CD4-positive, alpha-beta T cell treated with Interleukin-10 for 1 hour (primary cell): Measurements from ENCODE around the gene AP3D1.

Experiments
- DNase-seq: peaks from one replicate; pipeline ENCODE4 v3.0.0-alpha.2; 2020

Gene AP3D1

GRCh38 chr19:2180881-2181632 is 29.7 kb upstream of the AP3D1 start:
- no peak for DNase-seq

DNA sequence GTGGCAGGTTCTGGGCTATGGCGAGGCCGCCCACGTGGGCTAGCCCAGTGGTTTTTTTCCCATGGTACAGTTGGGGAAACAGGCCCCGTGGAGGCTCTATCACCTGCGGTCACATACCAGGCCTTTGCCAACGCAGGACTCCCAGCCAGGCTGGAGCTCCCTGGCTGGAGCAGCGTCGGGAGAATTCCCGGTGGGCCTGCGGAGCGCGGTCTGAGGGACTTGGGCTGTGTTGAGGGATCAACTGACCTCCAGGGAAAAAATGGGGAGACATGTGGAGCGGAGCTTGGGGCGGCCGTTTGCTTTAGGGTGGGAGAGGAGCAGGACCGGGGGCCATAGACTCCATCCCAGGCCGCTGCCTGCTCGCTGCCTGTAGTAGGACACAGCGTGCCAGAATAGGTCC is 28.7 kb upstream of the AP3D1 start:
- DNase-seq = no peak

DNA sequence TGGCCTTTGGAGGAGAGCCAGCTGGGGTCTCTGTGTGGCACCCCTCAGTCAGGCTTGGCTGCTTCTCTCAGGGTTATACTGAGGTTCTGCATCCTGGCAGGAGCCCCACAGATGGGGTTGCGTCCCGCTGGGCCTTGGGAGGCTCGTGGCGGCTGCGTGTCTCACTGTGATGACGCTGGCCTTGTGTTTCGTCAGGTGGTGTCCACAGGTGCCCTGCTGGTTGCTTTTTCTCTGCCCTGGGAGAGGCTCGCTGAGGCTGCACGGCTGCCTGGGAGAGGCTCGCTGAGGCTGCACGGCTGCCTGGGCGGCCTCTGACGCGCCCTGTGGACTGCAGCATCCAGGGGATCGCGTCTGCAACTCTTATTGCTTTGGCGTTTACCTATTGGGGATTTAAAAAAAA is 27.7 kb upstream of the AP3D1 start:
- no peak for DNase-seq

DNA sequence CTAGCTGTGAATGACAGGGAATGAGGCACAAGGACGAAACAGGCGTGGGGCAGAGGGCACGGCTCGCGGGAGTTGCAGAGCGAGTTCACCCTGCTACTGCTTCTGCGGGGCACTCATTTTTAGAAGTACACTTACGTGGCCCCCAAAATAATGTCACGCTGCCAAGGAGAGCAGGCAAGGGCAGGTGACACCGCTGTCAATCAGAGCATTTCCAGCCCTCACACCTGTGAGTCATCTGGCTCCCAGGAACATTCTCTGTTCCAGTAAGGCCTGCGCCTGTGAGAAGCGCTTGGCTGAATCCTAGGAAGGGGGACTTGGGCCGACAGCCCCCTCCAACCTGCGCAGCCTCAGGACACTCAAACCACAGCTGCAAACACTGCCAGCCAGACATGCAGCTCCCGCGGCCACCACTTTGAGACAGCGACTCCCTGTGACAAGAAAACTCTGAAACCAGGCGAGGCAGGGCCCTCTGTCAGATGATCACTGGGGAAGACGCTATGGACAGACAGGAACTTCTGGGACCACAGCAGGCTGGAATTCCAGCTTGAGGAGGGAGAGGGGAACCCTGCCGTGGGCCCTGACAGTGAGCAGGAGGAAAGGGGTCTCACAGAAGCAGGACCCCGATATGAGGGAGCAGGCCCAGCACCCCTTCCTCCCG is 25.1 kb upstream of the AP3D1 start:
- DNase-seq = no peak

DNA sequence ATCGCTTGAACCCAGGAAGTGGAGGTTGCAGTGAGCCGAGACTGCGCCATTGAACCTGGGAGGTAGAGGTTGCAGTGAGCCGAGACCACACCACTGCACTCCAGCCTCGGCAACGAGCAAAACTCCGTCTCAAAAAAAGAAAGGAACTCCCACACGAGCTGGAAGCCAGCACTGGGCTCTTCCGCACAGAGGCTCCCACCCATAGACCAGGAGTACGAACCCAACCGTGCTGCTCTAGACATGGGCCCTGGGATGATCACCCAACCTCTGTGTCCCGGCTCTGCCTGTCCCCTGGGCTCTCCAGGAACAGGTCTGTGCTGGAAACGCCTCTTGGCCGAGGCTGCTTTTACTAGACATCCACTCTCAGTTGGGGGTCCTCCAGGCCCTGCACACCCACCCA is 24.4 kb upstream of the AP3D1 start:
- DNase-seq = no peak

DNA sequence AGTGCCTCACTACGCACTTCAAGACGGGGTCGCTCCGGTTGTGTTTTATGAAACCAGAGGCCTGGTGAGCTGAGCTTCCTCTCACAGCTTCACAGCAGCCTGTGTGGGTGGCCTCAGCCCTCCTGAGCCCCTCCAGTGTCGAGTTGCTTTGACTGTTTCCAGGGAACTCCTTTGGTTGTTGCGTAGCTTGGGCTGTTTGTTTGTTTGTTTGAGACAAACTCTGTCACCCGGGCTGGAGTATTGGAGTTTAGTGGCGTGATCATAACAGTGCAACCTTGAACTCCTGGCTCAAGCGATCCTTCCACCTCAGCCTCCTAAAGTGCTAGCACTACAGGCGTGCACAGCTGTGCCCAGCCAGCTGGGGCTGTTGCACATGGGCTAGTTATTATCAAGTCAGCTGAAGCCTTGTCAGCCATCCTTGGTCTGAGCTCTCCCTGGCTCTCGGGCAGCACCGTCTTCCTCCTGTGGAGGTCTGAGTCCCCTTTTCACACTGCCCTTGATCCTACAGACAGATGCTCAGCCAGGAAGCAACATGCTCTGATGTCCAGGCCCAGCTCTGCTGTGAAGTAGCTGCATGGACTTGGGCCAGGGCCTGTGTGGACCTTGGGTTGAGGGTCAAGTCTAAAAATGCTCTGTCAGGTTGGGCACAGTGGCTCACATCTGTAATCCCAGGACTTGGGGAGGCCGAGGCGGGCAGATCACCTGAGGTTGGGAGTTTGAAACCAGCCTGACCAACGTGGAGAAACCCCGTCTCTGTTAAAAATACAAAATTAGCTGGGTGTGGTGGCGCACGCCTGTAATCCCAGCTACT is 22.6 kb upstream of the AP3D1 start:
- DNase-seq = no peak

GRCh38 chr19:2173388-2173766 is 22.0 kb upstream of the AP3D1 start:
- no peak for DNase-seq

DNA sequence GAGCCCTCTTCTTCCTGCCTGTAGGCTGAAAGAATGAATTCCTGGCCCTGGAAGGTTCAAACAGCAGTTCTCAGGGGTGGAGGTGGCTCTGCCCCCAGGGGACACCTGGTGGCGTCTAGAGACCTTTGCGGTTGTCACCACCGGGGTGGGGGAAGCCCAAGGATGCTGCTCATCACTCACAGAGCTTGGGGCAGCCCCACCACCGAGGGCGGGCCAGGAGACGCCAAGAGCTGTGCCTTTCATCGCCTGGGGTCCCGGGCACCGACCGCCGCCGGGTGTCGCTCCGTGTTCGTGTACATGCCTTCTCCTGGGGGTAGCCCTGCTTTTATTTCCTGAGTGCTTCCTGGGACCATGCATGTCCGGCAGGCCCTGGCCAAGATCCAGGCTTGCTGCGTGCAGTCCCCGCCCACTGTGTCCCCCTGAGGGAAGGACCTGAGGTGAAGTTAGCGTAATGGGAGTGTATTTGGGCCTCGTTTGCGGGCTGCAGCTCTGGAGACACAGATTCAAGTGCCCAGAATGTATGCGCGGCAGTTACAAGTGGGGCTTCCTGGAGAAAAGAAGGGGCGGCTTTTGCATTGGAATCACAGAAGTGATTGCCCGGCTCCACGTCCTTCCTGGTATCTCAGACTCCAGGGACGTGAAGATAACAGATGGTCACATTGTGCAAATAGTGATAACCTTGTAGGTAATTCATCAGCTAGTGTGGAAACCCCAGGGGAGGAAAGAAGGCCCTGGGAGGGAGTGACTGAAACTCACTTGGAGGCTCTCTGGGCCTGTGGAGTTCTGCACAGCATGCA is 20.2 kb upstream of the AP3D1 start:
- DNase-seq = peak; percentile 84

DNA sequence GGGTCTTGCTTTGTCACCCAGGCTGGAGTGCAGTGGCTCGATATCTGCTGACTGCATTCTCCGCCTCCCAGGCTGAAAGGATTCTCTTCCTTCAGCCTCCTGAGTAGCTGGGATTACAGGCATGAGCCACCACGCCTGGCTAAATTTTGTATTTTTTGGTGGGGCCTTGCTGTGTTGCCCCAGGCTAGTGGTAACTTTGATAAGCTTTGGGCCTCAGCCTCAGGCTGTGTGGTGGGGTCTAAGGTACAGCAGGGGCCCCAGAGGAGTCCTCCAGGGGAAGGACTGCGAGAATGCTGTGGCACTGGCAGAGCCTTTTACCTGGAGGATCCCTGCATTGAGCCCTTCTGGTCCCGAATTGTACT is 19.6 kb upstream of the AP3D1 start:
- DNase-seq = no peak

GRCh38 chr19:2170219-2170618 is 18.9 kb upstream of the AP3D1 start:
- DNase-seq = no peak

GRCh38 chr19:2168619-2169424 is 17.5 kb upstream of the AP3D1 start:
- DNase-seq = peak; percentile 74

DNA sequence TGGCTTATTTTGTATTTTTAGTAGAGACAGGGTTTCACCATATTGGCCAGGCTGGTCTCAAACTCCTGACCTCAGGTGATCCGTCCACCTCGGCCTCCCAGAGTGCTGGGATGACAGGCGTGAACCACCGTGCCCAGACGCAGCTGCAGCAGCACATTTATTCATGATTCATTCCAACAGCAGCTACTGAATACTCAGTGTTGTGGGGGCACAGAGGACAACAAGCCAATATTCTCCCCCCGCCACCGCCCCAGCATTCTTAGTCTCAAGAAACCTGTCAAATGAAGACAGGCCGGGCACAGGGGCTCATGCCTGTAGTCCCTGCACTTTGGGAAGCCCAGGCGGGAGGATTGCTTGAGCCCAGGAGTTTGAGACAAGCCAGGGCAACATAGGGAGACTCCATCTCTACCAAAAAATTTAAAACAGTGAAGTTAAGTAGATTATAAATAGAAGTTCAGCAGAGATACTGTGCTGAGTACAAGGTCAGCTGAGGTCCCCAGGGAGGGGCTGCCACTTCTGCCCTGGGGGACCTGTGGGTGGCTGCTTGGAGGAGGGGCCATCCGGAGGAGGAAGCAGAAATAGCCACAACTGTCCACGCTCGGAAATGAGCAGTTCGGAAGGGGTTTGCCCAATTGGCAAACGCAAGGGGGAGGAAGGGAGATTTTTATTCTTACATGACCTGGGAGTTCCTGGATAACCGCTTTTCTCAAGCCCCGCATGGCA is 16.7 kb upstream of the AP3D1 start:
- DNase-seq = peak; percentile 64

DNA sequence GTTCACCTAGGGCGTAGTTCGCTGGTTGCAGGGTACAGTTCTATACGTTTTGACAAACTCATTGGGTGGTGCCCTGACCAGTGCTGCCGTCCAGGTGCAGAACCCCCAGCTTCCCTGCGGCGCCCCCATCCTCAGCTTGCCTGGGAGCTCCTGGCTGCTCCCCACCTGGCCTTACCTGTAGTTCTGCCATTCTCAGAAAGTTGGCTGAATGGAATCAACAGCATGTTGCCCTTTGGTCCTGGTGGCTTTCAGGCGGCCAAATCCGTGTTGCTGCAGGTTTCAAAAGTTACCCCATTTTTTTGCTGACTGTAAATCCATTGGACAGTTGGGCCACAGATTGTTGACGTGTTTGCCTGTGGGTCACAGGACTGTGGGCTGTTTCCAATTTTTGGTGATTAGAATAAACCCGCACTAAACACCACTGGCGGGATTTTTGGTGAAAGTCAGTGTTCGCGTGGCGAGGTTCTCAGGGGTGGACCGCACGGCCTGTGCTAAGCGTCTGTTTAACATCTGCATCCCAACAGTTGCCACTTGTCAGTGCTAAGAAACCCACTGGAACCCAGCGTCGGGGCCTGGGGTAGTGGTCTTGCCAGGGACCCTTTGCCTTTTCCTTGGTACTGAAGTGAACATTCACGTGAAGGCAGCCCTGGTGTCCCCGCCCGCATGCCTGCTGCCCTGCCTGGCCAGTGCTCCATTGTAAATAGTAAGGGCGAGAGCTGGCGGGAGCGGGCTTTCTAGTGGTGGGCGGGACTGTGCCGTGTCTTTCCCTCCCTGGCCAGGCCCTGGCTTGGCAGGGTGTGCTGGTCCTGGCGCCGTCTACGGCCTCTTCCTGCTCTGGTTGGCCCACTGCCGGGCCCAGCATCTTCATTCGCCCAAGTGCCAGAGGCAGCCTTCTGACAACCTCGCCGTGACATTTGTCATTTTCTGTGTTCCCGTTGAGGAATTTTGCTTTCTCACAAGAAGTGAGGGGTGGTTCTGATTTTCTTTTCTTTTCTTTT is 15.7 kb upstream of the AP3D1 start:
- DNase-seq = no peak

- no peak for DNase-seq
Observed at GRCh38 chr19:2164020-2164998, 12.9 kb upstream of the AP3D1 start.

- no peak for DNase-seq
Observed at GRCh38 chr19:2160379-2160778, 9.0 kb upstream of the AP3D1 start.

DNA sequence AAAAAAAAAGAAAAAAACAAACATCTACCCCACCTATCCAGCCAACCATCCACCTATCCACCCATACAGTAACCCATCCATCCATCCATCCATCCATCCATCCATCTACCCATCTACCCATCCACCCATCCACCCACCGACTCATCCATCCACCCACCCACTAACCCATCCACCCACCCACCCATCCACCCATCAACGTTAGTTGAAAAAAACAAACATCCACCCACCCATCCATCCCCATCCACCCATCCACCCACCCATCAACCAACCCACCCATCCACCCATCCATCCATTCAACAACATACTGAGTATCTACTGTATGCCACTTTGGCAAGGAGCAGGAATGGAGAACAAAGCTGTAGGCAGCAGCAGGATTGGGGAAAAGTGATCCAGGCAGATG is 6.1 kb upstream of the AP3D1 start:
- DNase-seq = no peak

GRCh38 chr19:2154587-2155075 is 3.3 kb upstream of the AP3D1 start:
- no peak for DNase-seq

- peak; percentile 26 for DNase-seq
Observed at GRCh38 chr19:2150794-2151338, 500 bp downstream of the AP3D1 start.
